Esophagus muscularis mucosa (tissue), 4 donors: ENCODE measurements around the gene WNK1. TPM values are rescaled to one million over a fixed set of nuclear protein-coding genes. Genes with fewer than 3 reads are reported as not detected.

ENCODE experiments used
- DNase-seq: peaks from one replicate; pipeline ENCODE4 v3.0.0-alpha.2; 2017; ENCODE audit errors: extremely low spot score
- H3K27ac ChIP-seq, 4 donors: fragments of 200-600 bp; sonication (generic); replicated peaks in 1 of 4; 1 replicate in 3 of 4; 2 replicates in 1 of 4; pipeline ENCODE4 v1.5.1; 2016 to 2019; ENCODE audit warnings: mild to moderate bottlenecking in 1 of 4
- H3K27me3 ChIP-seq, 4 donors: fragments of 200-600 bp; sonication (generic); one replicate each; pipeline versions ENCODE4 v1.5.1 to v1.6.0; 2016 to 2019
- H3K36me3 ChIP-seq, 4 donors: fragments of 200-600 bp; sonication (generic); one replicate each; pipeline ENCODE4 v1.5.1; 2016 to 2019
- H3K4me1 ChIP-seq, 4 donors: fragments of 200-600 bp; sonication (generic); one replicate each; pipeline ENCODE4 v1.5.1; 2016 to 2019
- H3K4me3 ChIP-seq, 4 donors: fragments of 200-600 bp; sonication (generic); 1 replicate in 2 of 4; 2 replicates in 2 of 4; pipeline ENCODE4 v1.5.1; 2016 to 2019; ENCODE audit warnings: mild to moderate bottlenecking in 4 of 4, moderate library complexity in 1 of 4
- H3K9me3 ChIP-seq, 4 donors: fragments of 200-600 bp; sonication (generic); 1 replicate in 3 of 4; 2 replicates in 1 of 4; pipeline ENCODE4 v1.5.1; 2016 to 2019
- CTCF ChIP-seq, 3 experiments: fragments of 200-600 bp in 2 of 3; fragments of 450-650 bp in 1 of 3; sonication (generic) in 2 of 3; IDR thresholded peaks; one replicate each; pipeline ENCODE4 v1.5.1; 2017 to 2019; ENCODE audit warnings: antibody characterized with exemption in 3 of 3, mild to moderate bottlenecking in 2 of 3, moderate library complexity in 1 of 3
- EP300 ChIP-seq: sonication (generic); formaldehyde crosslinking; IDR thresholded peaks from one replicate; pipeline ENCODE4 v1.6.1; 2017; ENCODE audit warnings: antibody characterized with exemption
- POLR2A ChIP-seq: fragments of 450-650 bp; IDR thresholded peaks from one replicate; pipeline ENCODE4 v1.6.1; 2017; ENCODE audit warnings: antibody characterized with exemption, moderate library complexity, mild to moderate bottlenecking, low read depth
- POLR2AphosphoS5 ChIP-seq, 2 donors: sonication (generic); formaldehyde crosslinking; IDR thresholded peaks; one replicate each; pipeline ENCODE4 v1.6.1; 2017; ENCODE audit warnings: antibody characterized with exemption in 2 of 2
- WGBS: methylation state at CpG from one replicate; pipeline ENCODE4 v1.1.5; 2018; 5-methylcytosine and 5-hydroxymethylcytosine counted together
- intact Hi-C: fragments of 100-400 bp; cut with DNase I; formaldehyde crosslinking; loops from one replicate; pipeline ENCODE4 v1.15.1; 2023
- total RNA-seq, 4 donors: library from RNA; depleted of rRNA; stranded (reverse); fragments of >200 nt; gene quantifications; one replicate each; pipeline versions ENCODE4 v1.1.0 to v1.2.1, GENCODE V29; 2016

The WNK1 gene
- total RNA-seq, 4 donors from 2014 or later, result 137 to 250 (median 158) TPM

DNA sequence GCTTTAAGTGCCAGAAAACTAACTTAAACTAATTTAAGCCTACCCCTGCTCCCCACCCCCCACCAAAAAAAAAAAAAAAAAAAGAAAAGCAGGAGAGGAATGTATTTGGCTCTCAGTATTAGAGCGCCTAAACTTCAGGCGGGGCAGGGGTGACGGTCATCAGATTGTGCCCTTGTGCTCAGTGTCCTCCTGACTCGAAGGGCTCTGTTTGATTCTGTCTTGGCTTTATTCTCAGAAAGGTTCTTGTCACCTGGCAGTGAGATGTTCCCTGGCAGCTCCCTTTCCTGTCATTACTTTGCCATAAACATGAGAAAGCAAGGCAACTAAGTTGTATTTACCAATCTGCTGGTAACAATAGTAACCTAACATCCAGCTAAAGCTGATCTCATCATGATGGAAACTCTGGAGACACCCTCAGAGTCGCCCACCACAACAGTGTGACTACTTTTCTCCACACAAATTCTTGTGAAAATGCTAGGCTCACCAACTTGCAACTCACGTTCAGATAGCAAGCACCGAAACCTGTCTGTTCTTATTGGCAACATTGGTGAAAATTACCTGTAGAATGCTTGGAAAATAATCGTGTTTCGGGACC lies 39.0 kb upstream of the WNK1 start:
- Histone ChIP-seq H3K36me3 (no peaks in the 10 kb centered on the region), H3K27me3 (no peaks in the 10 kb centered on the region), H3K27ac (no peak overlapping the region), H3K9me3 (no peaks in the 10 kb centered on the region), H3K4me3 (no peak overlapping the region), H3K4me1 (no peaks in the 10 kb centered on the region)
- no peak for DNase-seq
- TF ChIP-seq POLR2AphosphoS5 (IDR thresholded peaks at IDR 0.05), result no peak
- TF ChIP-seq CTCF (IDR thresholded peaks at IDR 0.05), result no peak
- no peak for TF ChIP-seq POLR2A
- no peak for TF ChIP-seq EP300
- WGBS, result 83% methylated on average over 9 of the region's 9 CpGs
- intact Hi-C loops, result no loop called here

DNA sequence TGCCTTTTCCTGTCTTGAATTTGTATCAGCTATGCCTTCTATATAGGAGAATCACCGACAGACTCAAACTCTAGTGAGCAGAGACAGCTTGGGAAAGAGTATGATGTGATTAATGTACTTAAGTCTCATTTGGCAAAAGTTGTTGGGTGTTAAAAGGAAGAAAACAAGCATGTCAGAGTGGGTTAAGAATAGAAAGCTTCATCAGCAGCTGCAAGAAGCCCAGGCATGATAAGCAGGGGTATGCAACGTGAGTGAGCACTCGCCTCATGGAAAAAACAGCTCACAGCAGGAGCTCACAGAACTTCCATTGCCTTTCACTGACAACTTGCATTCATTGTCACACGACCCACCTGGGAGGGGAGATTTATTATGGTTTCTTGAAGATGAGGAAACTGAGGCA lies 35.9 kb upstream of the WNK1 start:
- Histone ChIP-seq H3K9me3 (no peaks in the 10 kb centered on the region), H3K4me3 (no peak overlapping the region), H3K4me1 (peaks cover 0 to 6% (median 0%) of the 10 kb centered on the region in 4 donors), H3K27me3 (no peaks in the 10 kb centered on the region), H3K27ac (no peak overlapping the region), H3K36me3 (no peaks in the 10 kb centered on the region)
- WGBS, result 56% methylated on average over 4 of the region's 4 CpGs
- intact Hi-C loops, result no loop called here
- DNase-seq, result no peak
- no peak for TF ChIP-seq POLR2AphosphoS5 (IDR thresholded peaks at IDR 0.05)
- no peak for TF ChIP-seq EP300
- no peak for TF ChIP-seq CTCF (IDR thresholded peaks at IDR 0.05)
- no peak for TF ChIP-seq POLR2A

- H3K4me3 ChIP-seq, result no peak overlapping the region
- H3K4me1 ChIP-seq, result peaks cover 0 to 6% (median 0%) of the 10 kb centered on the region in 4 donors
- no peak for DNase-seq
- TF ChIP-seq POLR2AphosphoS5 (IDR thresholded peaks at IDR 0.05), result no peak
- no peak for TF ChIP-seq EP300
- no peaks in the 10 kb centered on the region for H3K36me3 ChIP-seq
- WGBS, result 91% methylated on average over 4 of the region's 4 CpGs
- intact Hi-C loops, result no loop called here
- no peak overlapping the region for H3K27ac ChIP-seq
- no peaks in the 10 kb centered on the region for H3K27me3 ChIP-seq
- no peaks in the 10 kb centered on the region for H3K9me3 ChIP-seq
Observed at GRCh38 chr12:718756-719102, 33.6 kb upstream of the WNK1 start.

DNA sequence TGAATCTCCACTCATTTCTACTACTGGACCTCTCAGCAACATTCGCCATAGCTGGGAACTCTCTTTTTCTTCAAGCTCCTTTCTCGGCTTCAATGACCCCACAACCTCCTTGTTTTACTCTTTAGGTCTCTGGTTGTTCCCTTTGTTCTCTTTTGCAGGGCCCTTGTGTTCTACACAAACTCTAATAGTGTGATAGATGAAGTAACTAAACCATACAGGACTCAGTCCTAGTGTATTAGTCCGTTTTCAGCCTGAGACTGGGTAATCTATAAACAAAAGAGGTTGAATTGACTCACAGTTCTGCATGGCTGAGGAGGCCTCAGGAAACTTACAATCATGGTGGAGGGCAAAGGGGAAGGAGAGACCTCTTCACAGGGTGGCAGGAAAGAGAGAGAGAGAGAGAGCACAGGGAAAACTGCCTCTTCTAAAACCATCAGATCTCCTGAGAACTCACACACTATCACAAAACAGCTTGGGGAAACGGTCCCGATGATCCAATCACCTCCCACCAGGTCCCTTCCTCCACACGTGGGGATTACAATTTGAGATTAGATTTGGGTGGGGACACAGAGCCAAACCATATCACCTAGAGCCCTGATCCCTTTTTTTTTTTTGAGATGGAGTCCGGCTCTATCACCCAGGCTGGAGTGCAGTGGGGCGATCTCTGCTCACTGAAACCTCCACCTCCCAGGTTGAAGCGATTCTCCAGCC lies 32.0 kb upstream of the WNK1 start:
- H3K27me3 ChIP-seq, result no peaks in the 10 kb centered on the region
- WGBS, result 92% methylated on average over 9 of the region's 9 CpGs
- no peaks in the 10 kb centered on the region for H3K36me3 ChIP-seq
- H3K9me3 ChIP-seq, result no peaks in the 10 kb centered on the region
- TF ChIP-seq CTCF (IDR thresholded peaks at IDR 0.05) (no peak), POLR2A (no peak), POLR2AphosphoS5 (IDR thresholded peaks at IDR 0.05) (no peak), EP300 (no peak)
- intact Hi-C loops, result no loop called here
- peaks cover 0 to 6% (median 0%) of the 10 kb centered on the region in 4 donors for H3K4me1 ChIP-seq
- DNase-seq, result no peak
- no peak overlapping the region for H3K4me3 ChIP-seq
- no peak overlapping the region for H3K27ac ChIP-seq

GRCh38 chr12:724194-724855 lies 28.1 kb upstream of the WNK1 start:
- DNase-seq, result no peak
- 74% methylated on average over 6 of the region's 6 CpGs for WGBS
- Histone ChIP-seq H3K36me3 (no peaks in the 10 kb centered on the region), H3K27me3 (no peaks in the 10 kb centered on the region), H3K4me1 (peaks cover 0 to 7% (median 0%) of the 10 kb centered on the region in 4 donors), H3K27ac (no peak overlapping the region), H3K9me3 (no peaks in the 10 kb centered on the region), H3K4me3 (no peak overlapping the region)
- intact Hi-C loops, result no loop called here
- TF ChIP-seq POLR2AphosphoS5 (IDR thresholded peaks at IDR 0.05), result no peak
- no peak for TF ChIP-seq POLR2A
- no peak for TF ChIP-seq CTCF (IDR thresholded peaks at IDR 0.05)
- TF ChIP-seq EP300, result no peak
